Esophagus (tissue), 2 donors: ENCODE data around the gene NTRK3. TPM values are rescaled to one million over a fixed set of nuclear protein-coding genes. Genes with fewer than 3 reads are reported as not detected.

ENCODE experiments used
- H3K27ac ChIP-seq, 2 donors: one replicate each; pipeline ENCODE4 v1.5.1; 2013; ENCODE audit warnings: low read depth in 2 of 2, mild to moderate bottlenecking in 2 of 2, inconsistent platforms in 1 of 2, low read length in 1 of 2, moderate library complexity in 1 of 2
- H3K27me3 ChIP-seq, 2 donors: one replicate each; pipeline ENCODE4 v1.6.1; 2013; ENCODE audit warnings: low read length in 2 of 2, control low read depth in 1 of 2, mild to moderate bottlenecking in 1 of 2; ENCODE audit not compliant: insufficient read depth in 2 of 2, control insufficient read depth in 1 of 2
- H3K36me3 ChIP-seq, 2 donors: one replicate each; pipeline ENCODE4 v1.6.1; 2013; ENCODE audit warnings: low read length in 1 of 2; ENCODE audit not compliant: control insufficient read depth in 2 of 2, insufficient read depth in 2 of 2
- H3K4me1 ChIP-seq, 2 donors: one replicate each; pipeline ENCODE4 v1.6.1; 2013; ENCODE audit warnings: low read length in 1 of 2; ENCODE audit not compliant: control insufficient read depth in 2 of 2, insufficient read depth in 2 of 2
- H3K4me3 ChIP-seq, 2 donors: one replicate each; pipeline ENCODE4 v1.5.1; 2013; ENCODE audit warnings: low read length in 2 of 2, mild to moderate bottlenecking in 2 of 2, low read depth in 1 of 2, moderate library complexity in 1 of 2
- H3K9me3 ChIP-seq, 2 donors: one replicate each; pipeline ENCODE4 v1.6.1; 2013; ENCODE audit warnings: mild to moderate bottlenecking in 2 of 2, low read depth in 1 of 2, low read length in 1 of 2, moderate library complexity in 1 of 2; ENCODE audit not compliant: control insufficient read depth in 2 of 2, insufficient read depth in 1 of 2
- WGBS, 2 donors: extraction: QIAGEN DNeasy Blood & Tissue Kit; methylation state at CpG; one replicate each; pipeline ENCODE4 v1.1.7; 2013; 5-methylcytosine and 5-hydroxymethylcytosine counted together
- polyA plus RNA-seq, 2 donors: library from polyadenylated mRNA; stranded (reverse); fragments of 200-250 nt; gene quantifications; one replicate each; pipeline ENCODE4 v1.2.3, GENCODE V29; 2013
- donor health status: healthy with polysubstance abuse.
- donor health status: Bipolar disorder and iron deficiency.

Gene NTRK3
- polyA plus RNA-seq, 2 donors, result 0.61 to 0.77 TPM

DNA sequence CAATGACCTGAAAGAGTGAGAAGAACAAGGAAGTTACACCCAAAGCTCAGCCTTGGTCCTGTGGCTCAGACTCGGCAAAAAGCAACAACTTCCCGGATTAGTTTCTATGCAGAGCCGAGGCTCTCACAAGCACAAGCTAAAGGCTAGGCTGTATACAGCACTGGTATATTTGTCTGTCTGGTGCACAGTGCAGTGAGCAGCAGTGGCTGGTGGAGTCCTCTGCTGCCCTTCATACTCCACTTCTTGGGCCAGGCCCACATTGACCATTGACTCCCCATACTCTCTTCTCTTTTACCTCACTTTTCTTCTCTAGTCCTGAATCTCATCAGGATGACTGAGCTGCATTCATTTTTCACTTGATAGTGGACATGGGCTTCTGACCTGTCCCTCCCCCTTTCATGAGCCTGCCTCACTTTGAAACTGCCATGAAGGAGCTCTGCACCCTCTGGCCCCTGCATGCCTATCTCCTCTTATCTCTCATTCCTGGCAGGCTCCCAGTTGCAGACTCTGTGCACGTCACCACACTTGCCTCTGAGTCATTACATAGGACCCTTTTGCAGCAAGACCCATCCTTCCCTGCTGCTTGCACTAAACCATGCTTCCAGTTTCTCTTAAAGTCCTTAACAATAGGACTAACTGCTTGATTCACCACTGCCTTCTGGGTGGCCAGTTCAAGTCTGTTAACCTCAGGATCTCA lies 379.3 kb downstream of the NTRK3 start:
- Histone ChIP-seq H3K4me1 (no peaks in the 10 kb centered on the region), H3K4me3 (no peak overlapping the region), H3K27me3 (no peaks in the 10 kb centered on the region), H3K36me3 (no peaks in the 10 kb centered on the region), H3K27ac (no peak overlapping the region), H3K9me3 (no peaks in the 10 kb centered on the region)
- 68 to 78% methylated on average over 4 of the region's 4 CpGs for WGBS, 2 donors

DNA sequence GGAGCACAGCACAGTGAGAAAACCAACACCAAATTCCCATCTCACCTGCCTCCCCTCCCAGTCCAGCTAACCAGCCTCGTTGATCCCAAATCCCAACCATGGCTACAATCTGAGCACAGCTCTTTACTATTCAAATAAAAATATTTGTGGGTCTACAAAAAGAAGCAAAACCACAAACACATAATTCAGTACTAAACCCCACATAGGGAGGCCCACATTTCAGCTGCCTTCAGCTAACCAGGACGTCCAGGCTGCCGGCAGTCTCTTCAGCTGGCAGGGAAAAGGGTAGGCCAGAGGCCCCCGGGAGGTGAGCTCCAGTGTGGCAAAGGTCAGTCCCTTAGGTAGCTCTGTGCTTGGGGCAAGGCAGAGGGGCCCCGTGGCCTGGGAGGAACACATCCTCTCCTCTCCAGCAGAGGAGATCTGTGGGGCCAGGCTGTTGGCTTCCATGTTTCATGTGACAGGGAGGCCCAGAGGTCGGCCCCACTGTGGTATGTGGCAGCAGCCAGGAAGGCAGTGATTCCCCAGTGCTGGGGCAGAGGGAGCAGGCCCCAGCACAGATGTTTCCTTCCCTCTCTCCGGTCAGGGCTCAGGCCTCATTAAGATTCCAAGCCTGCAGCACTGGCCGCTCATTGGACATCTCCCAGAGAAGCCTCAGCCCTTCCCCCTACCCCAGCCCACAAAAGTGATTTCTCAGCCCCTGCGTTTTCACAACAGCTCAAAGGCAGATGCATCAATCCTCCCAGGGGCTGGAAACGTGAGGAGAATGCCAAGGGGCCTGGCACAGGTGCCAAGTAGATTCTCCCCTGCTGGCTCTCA lies 381.4 kb downstream of the NTRK3 start:
- H3K4me3 ChIP-seq, result no peak overlapping the region
- no peaks in the 10 kb centered on the region for H3K27me3 ChIP-seq
- no peaks in the 10 kb centered on the region for H3K4me1 ChIP-seq
- no peak overlapping the region for H3K27ac ChIP-seq
- no peaks in the 10 kb centered on the region for H3K9me3 ChIP-seq
- H3K36me3 ChIP-seq, result no peaks in the 10 kb centered on the region
- 38 to 39% methylated on average over 10 of the region's 10 CpGs for WGBS, 2 donors

DNA sequence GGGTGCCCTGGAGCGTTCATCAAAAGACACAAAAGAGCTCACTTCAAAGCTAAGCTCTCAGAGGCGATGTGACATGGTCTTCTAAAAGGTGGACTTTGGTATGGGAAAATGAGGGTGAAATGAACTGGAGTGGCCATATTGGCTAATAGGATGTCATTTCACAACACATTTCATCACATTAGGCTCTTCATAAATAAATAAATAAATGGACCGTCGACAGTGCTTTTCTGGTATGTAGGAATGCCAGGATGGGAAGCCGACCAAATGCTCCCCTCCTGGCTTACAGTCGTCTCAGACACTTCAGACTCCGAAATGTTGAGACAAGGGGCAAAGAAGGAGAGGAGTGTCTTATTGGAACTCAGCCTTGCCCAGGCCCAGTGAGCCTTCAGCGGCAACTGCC lies 383.0 kb downstream of the NTRK3 start:
- H3K27ac ChIP-seq, result no peak overlapping the region
- H3K27me3 ChIP-seq, result no peaks in the 10 kb centered on the region
- no peaks in the 10 kb centered on the region for H3K36me3 ChIP-seq
- H3K4me1 ChIP-seq, result no peaks in the 10 kb centered on the region
- 77 to 84% methylated on average over 8 of the region's 8 CpGs for WGBS, 2 donors
- H3K9me3 ChIP-seq, result no peaks in the 10 kb centered on the region
- H3K4me3 ChIP-seq, result no peak overlapping the region

DNA sequence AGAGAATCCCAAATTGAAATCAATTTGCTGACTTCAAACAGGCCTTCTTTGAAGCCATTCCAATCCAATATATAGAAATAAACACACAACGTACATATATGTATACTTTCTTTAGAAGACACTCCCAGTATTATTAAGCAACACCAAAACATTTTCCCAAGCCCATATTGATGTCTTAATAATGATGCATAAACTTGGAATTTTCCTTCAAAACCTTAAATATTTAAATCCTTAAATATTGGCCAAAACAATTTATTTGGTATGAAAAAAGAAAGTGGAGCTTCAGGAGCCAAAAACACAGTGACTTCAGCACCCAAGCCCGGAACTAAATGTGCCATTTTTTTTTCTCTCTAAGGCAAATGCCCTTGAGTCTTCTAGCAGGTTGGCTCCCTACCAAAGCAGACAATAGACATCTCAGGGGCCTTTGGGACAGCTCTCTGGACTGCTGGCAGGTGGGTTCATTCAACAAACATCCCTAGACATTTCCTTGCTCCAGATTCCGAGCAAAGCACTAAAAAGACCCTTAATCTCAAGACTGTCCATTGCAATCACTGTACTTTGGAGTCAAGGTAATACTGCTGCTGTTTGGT lies 384.7 kb downstream of the NTRK3 start:
- Histone ChIP-seq H3K4me1 (no peaks in the 10 kb centered on the region), H3K27me3 (no peaks in the 10 kb centered on the region), H3K36me3 (no peaks in the 10 kb centered on the region), H3K27ac (no peak overlapping the region), H3K4me3 (no peak overlapping the region), H3K9me3 (no peaks in the 10 kb centered on the region)
- WGBS, 2 donors, result 52 to 55% methylated on average over 3 of the region's 3 CpGs

DNA sequence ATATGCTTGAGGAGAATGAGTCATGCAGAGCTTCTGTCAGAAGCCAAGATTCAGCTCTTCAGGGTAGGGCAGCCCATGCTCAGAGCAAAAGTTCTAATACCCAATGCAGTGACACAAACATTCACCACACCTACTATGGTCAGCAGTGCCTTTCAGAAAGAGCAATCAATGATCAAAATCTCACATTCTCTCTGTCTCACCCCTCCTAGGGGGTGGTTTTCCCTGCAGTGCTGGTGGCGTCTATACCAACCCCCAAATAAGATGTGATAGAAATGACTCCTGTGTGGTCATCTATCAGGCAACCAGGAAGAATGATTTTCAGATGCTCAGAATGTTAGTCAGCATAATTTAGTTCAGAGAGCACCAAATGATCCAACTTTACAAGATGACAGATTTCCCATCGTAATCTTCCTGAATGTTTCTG lies 385.3 kb downstream of the NTRK3 start:
- H3K27me3 ChIP-seq, result no peaks in the 10 kb centered on the region
- no peaks in the 10 kb centered on the region for H3K9me3 ChIP-seq
- no peak overlapping the region for H3K27ac ChIP-seq
- no peaks in the 10 kb centered on the region for H3K4me1 ChIP-seq
- WGBS, 2 donors, result 68 to 79% methylated on average over 2 of the region's 2 CpGs
- H3K36me3 ChIP-seq, result no peaks in the 10 kb centered on the region
- H3K4me3 ChIP-seq, result no peak overlapping the region

DNA sequence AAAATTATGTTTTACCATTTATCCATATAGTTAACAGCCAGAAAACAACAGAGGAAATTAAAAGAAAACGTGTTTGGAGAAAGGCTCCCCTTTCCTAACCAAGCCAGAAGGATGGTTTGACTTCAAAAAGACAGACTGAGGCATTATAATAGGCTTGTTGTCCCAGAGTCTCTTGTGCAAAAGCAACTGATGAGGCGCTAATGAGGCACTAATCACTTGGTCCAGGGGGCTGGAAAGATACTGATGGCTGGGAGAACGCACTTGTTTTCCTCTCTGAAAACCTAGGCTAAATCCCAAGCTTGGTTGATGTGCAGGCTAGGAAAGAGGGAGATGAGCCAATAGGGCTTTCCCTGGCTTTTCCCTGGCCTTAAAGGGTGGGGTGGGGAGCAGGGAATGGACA lies 389.6 kb downstream of the NTRK3 start:
- H3K4me1 ChIP-seq, result no peaks in the 10 kb centered on the region
- H3K27ac ChIP-seq, result no peak overlapping the region
- H3K4me3 ChIP-seq, result no peak overlapping the region
- H3K27me3 ChIP-seq, result no peaks in the 10 kb centered on the region
- H3K9me3 ChIP-seq, result no peaks in the 10 kb centered on the region
- no peaks in the 10 kb centered on the region for H3K36me3 ChIP-seq
- WGBS, 2 donors, result 11 to 20% methylated on average over 3 of the region's 3 CpGs

DNA sequence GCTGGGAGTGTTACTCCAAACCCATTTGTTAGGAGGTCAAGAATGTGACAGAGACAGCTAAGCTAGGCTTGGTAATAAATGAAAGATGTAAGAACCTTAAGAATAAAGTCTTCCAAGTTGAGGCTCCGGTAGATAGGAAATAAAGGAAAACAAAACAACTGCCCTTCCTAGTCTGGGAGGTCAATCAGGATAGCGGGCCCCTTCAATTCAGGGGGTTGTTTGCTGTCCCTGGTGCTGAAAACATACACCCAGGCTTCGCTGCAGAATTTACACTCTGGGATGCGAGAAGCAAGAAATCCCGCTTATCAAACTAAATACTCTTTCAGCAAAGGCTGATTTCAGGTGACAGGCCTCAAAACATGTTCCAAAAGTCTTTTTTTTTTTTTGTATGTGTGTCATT lies 393.4 kb downstream of the NTRK3 start:
- no peaks in the 10 kb centered on the region for H3K36me3 ChIP-seq
- H3K4me3 ChIP-seq, result no peak overlapping the region
- H3K27ac ChIP-seq, result no peak overlapping the region
- H3K4me1 ChIP-seq, result no peaks in the 10 kb centered on the region
- 38 to 40% methylated on average over 5 of the region's 5 CpGs for WGBS, 2 donors
- H3K9me3 ChIP-seq, result no peaks in the 10 kb centered on the region
- no peaks in the 10 kb centered on the region for H3K27me3 ChIP-seq

DNA sequence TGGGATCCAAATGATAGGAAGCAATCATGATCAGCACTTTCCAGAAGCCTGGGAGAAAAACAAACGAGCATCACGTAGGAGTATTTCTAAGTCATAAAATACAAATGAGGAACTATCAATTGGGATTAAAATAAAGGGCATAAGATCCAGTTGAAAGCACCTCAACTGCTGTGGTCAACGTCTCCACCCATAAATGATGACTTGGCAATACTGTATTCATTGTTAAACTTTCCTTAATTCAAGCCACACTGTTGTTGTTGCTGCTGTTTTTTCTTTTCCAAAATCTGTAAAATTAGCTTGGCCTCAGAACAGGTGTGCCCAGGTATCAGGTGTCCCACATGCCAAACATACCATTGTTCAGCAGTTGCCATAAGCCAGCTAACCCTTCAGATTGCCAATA lies 395.8 kb downstream of the NTRK3 start:
- WGBS, 2 donors, result 52 to 54% methylated on average over 3 of the region's 3 CpGs
- no peaks in the 10 kb centered on the region for H3K27me3 ChIP-seq
- no peak overlapping the region for H3K4me3 ChIP-seq
- H3K9me3 ChIP-seq, result no peaks in the 10 kb centered on the region
- H3K36me3 ChIP-seq, result no peaks in the 10 kb centered on the region
- H3K27ac ChIP-seq, result no peak overlapping the region
- no peaks in the 10 kb centered on the region for H3K4me1 ChIP-seq

DNA sequence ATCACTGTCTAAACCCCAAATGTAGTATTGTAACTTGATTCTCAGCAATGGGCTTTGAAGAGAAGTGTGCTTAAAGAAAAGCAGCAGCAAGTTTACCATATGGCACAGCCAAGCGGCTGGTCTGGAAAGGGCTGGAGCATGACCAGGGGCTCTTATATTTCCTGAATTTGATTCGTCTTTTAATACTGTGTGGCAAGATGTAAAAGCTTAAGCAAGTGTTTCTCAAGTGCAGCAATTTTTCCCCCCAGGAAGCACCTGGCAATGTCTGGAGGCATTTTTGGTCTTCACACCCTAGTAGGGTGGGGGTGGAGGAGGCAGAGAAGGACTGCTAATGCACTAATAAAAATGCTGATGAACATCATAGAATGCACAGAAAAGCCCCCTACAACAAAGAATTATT lies 397.9 kb downstream of the NTRK3 start:
- H3K9me3 ChIP-seq, result no peaks in the 10 kb centered on the region
- WGBS, 2 donors, result 58 to 70% methylated on average over 2 of the region's 2 CpGs
- H3K27me3 ChIP-seq, result no peaks in the 10 kb centered on the region
- H3K27ac ChIP-seq, result no peak overlapping the region
- no peak overlapping the region for H3K4me3 ChIP-seq
- no peaks in the 10 kb centered on the region for H3K36me3 ChIP-seq
- H3K4me1 ChIP-seq, result no peaks in the 10 kb centered on the region
